HG03045 (cell line): ENCODE data around the gene CHST15.

ENCODE experiments used
- ATAC-seq: cut with Tn5 transposase; IDR thresholded peaks from one replicate; pipeline ENCODE4 v1.9.1; 2021; ENCODE audit warnings: mild to moderate bottlenecking, moderate library complexity; ENCODE audit not compliant: unreplicated experiment

The CHST15 gene

DNA sequence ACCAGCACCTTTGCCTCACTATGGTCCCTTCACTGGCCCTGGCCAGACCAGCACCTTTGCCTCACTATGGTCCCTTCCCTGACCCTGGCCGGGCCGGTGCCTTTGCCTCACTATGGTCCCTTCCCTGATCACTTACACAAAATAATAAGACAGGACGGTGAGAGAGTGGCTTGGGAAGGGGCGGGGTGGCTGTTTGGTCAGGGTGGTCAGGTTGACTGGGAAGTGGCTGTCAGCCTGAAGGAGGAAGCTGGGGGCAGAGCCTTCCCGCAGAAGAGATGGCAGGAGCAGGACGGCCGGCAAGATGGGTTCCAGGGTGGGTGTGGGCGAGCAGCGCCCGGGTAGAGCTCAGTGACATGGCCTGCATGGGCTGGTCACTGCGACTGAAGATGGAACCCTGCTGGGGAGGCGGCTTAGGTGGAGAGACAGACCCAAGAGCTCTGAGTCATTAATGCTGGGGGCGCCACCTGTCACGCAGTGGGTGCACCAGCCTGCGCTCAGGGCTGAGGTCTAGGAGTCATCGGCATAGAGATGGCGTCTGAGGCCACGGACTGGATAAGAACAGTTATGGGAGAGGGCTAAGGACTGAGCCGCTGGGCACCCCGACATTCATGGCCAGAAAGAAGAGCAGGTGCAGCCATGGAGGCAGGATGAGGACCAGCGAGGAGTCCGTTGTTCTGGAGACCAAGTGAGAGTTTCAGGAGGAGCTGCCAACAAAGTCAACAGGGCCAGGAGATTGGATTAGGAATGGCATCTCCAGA is 91.8 kb downstream of the CHST15 start:
- no peak for ATAC-seq

- no peak for ATAC-seq
Measured at GRCh38 chr10:124000792-124001201, 92.6 kb downstream of the CHST15 start.

DNA sequence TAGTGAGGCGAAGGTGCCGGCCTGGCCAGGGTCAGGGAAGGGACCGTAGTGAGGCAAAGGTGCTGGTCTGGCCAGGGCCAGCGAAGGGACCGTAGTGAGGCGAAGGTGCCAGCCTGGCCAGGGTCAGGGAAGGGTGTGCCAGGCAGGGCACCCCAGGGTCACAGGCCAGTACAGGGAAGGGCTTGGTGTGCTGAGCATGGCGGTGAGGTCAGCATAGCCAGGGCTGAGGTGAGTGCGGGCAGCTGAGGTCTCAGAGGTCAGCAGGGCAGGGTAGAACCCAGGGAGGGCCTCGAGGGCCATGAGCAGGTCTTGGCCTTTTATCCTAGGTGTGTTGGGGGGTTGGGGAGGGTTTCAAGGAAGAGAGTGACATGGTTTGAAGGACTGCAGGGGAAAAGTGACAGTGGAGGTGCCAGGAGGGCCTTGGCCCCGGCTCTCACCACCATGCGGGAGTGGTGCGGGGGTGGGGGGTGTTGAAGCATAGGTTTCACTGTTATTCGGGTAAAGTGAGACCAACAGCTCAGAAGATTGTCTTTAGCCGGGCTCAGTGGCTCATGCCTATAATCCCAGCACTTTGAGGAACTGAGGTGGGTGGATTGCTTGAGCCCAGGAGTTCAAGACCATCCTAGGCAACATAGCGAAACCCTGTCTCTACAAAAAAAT is 93.3 kb downstream of the CHST15 start:
- ATAC-seq, result no peak

DNA sequence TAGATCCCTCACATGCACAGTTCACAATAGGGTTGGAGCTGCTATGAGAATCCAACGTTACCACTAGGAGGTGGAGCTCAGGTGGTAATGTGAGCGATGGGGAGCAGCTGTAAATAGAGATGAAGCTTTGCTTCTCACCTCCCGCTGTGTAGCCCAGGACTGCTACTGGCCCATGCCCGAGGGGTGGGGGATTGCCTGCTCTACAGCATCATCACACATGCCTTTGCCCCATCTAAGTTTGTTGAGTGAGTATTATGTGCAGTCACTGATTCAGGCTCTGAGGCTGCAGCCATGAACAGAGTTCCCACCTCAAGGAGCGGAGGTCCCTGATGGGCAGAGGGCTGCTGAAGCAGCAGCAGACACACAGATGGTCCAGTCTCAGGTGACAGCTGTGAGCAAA is 94.1 kb downstream of the CHST15 start:
- no peak for ATAC-seq

DNA sequence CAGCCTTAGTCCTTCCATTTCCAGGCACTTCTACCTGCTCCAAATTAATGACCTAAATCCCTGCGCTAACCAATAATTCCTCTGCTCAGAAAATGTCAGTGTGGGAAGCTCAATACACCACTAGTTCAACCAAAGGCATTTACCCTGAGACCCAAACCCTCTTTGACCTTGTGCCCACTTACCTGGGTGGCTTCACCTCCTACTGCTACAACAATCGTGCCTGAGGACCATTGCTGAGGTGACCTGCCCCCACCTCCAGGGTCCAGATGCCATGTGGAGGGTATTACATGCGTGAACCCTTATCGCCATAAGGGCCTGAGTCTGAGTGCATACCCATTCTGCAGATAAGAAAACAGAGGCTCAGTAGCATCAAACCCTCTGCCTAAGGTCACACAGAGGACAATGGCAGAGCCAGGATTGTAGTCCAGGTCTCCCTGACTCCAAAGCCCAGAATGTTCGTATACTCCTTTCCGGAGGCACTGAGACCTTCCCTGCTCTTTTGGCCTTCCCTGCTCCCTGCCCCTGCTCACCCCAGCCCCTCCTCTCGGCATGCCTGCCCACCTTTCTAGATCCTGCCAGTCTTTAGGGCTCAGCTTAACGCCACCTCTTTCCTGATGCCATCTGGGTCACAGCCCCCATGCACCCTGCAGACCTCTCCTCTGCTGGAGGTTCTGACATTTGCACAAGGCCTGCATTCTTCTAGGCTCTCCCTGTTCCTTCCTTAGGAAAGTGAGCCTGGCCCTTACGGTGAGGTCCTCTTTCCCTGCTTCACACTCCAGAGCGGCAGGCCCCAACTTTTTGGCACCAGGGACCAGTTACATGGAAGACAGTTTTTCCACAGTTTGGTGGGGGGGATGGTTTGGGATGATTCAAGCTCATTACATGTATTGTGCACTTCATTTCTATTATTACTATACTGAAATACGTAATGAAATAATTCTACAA is 94.9 kb downstream of the CHST15 start:
- no peak for ATAC-seq

- no peak for ATAC-seq
Measured at GRCh38 chr10:123997486-123998196, 95.8 kb downstream of the CHST15 start.

DNA sequence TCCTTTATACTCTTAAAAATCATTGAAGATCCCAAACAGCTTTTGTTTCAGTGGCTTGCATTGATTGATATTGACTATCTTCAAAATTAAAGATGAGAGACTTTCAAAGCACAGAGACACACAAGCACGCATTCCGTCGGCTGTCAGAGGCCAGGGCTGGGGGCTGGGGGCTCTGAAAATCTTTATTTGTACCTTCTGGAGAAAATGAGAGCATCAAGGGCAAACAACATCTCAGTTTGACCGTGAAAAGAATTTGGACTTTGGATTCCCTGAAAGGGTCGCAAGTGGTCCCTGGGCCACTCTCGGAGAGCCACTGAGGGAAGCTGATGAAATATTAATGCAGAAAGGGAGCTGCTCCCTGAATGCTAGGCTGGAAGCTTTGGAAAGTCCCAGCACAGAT is 96.4 kb downstream of the CHST15 start:
- no peak for ATAC-seq

- no peak for ATAC-seq
Measured at GRCh38 chr10:123996302-123996701, 97.1 kb downstream of the CHST15 start.

GRCh38 chr10:123995461-123996131 is 97.8 kb downstream of the CHST15 start:
- ATAC-seq, result no peak

- ATAC-seq, result no peak
Measured at GRCh38 chr10:123995082-123995460, 98.3 kb downstream of the CHST15 start.

- ATAC-seq, result no peak
Measured at GRCh38 chr10:123994417-123995081, 98.8 kb downstream of the CHST15 start.

- no peak for ATAC-seq
Measured at GRCh38 chr10:123993534-123994416, 99.6 kb downstream of the CHST15 start.

DNA sequence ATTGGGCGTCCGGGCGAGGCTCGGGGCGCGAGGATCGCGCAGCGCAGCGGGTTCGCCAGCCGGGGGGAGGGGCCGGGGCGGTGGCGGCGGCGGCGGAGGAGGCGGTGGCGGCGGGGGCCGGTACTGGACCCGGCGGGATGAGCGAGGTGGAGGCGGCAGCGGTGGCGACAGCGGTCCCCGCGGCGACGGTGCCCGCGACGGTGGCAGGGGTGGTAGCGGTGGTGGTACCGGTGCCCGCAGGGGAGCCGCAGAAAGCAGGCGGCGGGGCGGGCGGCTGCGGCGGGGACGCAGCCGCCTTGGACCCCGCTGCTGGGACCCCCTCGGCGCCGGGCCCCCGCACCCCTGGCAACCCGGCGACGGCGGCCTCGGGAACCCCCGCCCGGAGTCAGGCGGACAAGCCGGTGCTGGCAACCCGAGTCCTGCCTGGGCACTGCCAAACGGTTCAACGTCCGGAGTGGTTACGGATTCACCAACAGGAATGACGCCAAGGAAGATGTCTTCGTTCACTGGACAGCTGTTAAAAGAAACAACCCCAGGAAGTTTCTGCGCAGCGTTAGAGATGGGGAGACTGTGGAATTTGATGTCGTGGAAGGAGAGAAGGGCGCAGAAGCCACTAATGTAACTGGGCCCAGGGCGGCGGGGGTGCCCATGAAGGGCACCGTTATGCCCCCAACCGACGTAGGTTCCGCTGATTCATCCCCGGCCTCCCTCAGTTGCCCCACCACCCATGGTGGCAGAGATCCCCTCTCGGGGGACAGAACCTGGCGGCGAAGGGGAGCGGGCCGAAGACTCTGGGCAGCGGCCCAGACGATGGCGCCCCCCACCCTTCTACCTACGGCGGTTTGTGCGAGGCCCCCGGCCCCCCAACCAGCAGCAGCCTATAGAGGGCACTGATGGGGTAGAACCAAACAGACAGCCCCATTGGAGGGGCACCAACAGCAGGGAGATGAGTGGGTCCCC is 101.5 kb downstream of the CHST15 start:
- ATAC-seq, result no peak

DNA sequence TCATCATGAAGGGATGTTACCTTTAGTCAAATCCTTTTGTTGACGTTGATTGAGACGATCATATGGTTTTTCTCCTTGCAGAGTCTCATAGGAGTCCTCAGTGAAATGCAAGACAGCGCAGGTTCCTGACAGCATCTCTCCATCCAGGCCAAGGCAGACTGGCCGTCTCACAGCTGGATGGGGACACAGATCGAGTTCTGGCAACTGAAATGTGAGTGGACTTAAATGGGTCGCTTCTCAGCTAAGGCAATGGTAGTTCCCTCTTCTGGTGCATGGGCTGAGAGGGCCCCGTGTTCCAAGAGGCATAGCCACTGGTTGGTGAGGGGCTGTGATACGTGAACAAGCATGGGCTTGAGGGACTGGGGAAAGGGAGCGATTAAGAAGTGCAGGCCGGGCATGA is 102.5 kb downstream of the CHST15 start:
- ATAC-seq, result no peak

DNA sequence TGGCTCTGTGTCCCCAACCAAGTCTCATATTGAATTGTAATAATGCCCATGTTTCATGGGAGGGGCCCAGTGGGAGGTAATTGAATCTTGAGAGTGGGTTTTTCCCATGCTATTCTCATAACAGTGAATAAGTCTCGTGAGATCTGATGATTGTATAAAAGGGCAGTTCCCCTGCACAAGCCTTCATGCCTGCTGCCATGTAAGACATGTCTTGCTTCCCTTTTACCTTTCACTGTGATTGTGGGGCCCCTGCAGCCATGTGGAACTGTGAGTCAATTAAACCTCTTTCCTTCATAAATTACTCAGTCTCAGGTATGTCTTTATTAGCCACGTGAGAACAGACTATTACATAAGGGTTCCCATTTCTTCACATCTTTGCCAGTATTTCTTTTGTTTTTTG is 104.7 kb downstream of the CHST15 start:
- no peak for ATAC-seq

- ATAC-seq, result no peak
Measured at GRCh38 chr10:123986736-123987135, 106.7 kb downstream of the CHST15 start.

DNA sequence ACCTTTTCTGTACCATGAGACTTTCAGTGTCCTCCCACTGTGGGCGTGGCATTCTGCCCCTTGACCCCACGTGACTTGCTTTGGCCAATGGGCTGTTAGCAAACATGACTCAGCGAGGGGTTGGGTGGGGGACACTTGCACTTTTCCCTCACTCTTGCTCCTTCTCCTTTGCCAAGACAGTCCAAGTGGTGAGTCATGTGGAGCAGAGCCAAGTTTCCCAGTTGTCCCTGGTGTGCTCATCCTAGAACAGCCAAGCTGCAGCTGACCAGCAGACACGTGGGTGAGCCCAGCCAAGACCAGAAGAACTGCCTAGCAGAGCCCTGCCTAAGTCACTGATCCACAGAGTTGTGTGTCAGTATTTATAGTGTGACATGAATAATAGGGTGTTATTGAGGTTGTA is 119.0 kb downstream of the CHST15 start:
- no peak for ATAC-seq
